NCI-H1436 (cell line): ENCODE measurements around the gene PRR29.
"Not testable (repeated sequence)": the region's sequence is repeated elsewhere in the genome, so short reads cannot be mapped to it uniquely, and the experiment has no call there.

ENCODE experiments used
- DNase-seq: peaks from one replicate; lab custom pipeline; 2025; lab: John Stamatoyannopoulos, UW

Gene PRR29

DNA sequence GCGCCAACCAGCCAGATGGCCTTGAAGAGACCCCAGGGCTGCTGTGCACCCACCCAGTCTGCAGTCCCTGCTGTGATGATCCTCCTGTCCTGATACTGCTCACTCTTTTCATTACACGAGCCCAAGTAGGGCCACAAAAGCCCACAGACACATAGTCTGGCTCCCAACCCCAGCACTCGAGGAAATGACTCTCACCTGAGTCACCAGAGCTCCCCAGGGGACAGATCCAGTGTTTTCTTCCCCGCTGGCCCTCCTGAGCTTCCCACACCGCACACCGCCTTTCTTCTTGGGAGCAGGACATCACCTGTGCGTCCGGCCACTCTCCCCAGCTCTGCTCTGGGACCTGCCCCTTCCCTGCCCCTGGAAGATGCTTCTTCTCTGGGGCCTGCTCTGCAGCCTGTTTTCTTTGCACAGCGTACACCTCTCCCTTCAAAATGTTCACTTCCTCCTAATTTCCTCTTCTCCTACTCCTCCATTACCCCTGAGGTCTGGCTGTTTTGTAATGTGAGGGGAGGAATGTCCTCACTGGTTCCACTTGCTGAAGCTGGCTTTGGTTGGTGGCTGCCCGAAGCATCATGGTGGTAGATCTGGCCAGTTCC, 23.5 kb upstream of the PRR29 start:
- no peak for DNase-seq

GRCh38 chr17:63975541-63976092, 22.5 kb upstream of the PRR29 start:
- no peak for DNase-seq

DNA sequence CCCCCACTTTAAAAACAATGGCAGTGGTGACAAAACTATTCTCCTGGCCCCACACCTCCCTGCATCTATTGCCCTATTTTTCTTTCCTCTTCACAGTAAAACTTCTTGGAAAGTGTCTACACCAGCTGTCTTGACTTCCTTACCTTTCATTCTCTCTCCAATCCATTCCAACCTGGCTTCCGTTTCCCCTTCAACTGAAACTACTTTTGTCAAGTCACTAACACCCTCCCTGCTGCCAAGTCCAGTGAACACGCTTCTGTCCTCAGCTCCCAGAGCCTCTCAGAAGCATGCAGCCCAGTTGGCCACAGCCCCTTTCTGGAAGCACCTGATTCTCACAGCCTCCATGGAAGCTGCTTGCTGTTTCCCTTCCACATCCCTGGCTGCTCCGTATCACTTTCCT, 21.4 kb upstream of the PRR29 start:
- DNase-seq, result no peak

GRCh38 chr17:63978272-63979200, 19.6 kb upstream of the PRR29 start:
- no peak for DNase-seq

- DNase-seq, result not testable (repeated sequence)
These were observed 15.5 kb upstream of the PRR29 start for GRCh38 chr17:63982641-63983040.

- no peak for DNase-seq
These were observed 14.8 kb upstream of the PRR29 start for GRCh38 chr17:63983320-63983719.

DNA sequence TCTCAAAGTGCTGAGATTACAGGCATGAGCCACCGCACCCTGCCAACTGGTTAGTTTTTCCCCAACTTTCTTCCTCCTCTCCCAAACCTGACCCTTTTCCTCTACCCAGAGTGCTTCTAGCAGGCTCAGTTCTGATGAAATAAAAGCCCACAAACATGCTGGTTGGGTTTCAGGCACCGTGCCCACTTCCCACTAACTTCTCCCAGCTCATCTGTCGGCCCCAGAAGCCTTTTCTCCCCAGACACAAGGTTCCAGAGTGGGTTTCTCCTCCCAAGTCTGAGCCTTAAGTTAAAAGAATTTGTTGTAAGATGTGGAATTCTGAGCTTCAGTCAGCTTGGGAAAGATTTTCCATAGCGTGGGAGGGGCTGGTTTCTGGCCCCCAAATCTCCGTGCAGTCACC, 13.9 kb upstream of the PRR29 start:
- DNase-seq, result no peak

DNA sequence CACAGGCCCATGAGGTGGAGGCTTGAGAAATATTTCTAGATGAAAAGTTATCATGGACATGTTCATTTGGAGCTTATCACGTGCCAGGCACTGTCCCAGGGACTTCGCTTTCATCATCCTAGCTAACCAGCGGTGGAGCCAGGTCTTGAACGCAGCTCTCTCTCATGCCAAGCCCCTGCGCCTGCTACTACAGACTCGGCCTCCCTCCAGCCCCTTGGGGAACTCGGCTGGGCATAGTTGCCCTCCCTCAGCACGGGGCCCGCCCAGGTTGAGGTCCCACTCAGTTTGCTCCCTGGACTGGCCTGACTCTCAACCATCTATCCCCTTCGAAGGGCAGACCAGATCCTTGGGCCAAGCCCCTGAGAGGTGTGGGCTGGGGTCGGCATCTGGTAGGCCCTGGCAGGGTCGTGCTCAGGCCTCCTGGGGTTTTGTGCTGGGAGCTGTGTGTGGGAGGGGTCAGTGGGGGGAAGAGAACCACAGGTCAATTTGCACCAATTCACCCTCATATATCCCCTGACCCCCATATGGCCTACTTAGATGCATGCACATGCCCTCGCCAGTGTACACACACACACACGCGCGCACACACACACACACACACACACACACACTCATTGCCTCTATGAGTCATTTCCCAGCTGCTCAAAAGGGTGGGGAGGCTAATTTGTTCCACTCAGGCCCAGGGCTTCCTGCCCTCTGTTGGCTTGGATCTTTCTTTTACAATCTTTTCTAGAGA, 13.3 kb upstream of the PRR29 start:
- no peak for DNase-seq

DNA sequence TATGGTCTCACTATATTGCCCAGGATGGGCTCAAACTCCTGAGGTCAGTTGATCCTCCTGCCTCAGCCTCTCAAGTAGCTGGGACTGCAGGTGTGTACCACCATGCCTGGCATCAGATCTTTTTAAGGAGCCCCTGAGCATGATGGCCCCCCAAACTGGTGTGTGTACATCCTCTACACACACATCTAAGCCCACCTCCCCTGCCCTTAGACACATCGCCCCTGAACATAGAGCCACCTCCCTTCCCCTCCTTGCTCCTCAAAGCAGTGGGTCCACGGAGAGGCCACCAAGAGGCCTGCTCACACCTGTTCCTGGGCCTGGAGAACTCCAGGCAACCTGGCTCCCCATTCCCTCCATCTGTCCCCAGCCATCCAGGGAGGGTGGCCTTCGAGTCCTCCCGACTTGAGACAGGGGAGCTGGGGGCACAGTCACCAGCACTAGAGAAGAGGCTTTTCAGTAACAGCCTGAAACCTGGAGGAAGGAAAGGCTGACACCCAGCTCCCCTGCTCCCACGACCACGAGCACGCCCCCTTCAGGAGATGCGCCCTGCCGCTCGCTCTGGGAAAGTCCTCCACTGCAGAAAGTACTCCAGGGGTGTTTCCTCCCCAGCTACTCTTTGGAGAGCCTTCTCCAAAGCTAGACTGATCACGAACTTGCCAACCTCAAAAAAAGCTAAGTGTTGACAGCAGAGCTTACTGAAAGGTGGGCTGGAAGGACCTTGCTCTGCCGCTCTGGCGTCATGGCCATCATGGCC, 12.6 kb upstream of the PRR29 start:
- DNase-seq, result no peak

DNA sequence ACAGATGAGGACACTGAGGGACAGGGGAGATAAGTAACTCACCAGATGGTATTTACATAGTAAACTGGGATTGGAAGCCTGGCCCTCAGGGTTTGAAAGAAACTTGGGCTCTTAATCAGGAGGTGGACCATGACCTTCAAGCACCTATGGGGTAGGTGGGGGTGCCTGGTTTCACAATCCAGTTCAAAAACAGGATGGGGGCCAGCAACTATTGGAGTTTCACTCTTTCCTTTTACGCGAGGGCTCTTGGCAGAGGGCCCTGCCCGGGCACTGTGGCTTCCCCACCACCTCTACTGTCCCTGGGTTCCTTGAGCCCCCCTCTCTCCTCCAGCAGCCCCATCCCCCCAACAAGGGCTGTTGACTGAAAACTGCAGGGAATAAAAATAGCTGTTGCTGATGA, 11.3 kb upstream of the PRR29 start:
- DNase-seq, result no peak

DNA sequence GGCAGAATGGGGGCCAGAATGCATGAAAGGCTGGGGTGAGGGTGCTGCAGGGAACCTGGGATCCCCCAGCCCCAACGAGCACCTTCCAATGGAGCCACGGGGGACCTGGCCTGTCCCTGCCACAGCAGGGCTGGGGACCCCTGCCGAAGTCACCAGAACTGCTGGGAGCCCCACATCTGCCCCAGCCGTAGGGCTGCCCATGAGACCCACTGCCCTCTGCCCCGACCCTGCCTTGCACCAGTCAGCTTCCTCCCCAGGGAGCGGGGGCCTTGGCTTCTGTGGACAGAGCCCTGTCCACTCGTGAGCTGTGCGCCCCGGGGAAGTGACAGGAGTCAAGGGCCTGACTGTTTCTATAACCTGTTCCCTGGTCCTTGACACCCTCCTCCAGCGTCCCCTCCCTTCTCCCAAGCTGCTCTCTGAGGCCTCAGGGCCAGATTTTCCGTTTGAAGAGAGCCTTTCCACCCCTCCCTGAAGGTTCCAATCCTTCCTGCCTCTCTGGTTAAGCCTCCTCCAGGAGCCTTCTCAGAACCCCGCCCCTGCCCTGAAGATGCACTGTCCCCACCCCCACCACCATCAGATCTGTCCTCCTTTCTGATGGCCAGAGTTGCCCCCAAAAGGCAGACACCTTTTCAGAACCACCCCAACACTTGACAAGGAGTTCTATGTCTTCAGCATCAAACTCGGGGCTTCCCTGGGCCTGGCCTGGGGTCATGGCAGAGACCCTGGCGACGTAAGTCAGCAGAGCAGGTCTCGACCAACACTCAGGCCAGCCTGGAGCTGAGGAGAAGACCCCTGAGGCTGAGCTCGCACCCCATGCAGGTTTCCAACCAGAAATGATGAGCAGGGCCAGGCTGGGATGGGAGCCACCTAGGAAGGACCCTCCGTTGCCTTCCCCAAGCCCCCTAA, 10.7 kb upstream of the PRR29 start:
- no peak for DNase-seq

- DNase-seq, result no peak
These were observed 10.0 kb upstream of the PRR29 start for GRCh38 chr17:63988127-63988478.

DNA sequence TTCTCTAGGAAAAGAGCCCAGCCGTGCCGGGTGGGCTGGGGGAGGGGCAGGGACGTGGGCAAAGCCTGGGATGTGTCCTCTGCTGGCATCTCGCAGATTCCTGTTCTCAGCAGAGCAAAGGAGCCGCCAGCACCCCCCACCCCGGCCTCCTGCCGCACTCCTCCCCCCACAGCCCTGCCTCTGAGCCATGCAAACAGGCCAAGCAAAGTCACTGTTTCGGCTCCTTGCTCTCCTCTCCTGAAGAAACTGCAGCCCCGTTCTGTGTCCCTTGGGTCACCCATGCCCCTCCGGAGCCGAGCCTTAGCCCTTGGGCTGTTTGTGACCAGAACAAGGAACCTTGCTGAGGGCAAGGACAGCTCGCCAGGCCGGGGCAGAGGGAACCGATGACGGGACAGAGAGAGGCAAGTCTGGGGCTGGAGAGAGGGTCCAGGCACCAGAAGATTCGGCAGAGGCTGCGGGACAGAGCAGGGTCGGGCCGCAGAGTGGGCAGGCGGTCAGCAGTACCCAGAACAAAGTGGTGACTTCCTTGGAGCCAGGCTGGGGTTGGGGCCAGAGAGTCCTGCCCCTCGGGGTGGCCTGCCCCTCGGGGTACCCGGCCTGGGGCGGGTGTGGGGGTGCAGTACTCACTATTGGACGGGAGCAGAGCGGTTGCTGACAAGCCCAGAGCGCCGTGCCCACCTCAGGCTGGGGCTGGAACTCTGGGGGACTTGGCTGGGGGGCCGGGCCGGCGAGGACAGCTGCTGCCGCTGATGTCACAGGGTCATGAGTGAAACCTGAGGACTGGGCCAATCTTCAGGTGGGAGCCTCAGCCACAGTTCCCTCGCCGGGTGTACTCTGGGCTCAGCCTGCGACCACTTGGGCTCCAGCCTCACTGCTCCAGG, 9.2 kb upstream of the PRR29 start:
- no peak for DNase-seq

- DNase-seq, result no peak
These were observed 8.4 kb upstream of the PRR29 start for GRCh38 chr17:63989622-63990345.

DNA sequence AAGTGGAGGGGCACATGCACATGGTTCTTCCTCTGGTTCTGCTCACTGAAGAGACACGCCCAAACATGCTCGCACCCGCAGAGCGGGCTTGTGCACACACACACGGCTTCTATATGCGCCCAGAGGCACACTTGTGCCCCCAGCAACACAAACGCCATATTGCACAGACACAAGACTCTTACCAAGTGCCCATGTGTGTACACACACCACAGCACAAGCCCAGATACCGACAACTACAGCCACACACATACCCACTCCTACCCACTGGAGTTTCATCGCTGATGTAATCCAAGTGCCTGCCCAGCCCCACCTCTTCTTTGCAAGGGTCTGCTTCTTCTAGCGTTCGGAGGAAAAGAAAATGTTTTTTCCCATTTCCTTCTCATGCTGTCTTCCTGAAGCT, 6.5 kb upstream of the PRR29 start:
- DNase-seq, result no peak

DNA sequence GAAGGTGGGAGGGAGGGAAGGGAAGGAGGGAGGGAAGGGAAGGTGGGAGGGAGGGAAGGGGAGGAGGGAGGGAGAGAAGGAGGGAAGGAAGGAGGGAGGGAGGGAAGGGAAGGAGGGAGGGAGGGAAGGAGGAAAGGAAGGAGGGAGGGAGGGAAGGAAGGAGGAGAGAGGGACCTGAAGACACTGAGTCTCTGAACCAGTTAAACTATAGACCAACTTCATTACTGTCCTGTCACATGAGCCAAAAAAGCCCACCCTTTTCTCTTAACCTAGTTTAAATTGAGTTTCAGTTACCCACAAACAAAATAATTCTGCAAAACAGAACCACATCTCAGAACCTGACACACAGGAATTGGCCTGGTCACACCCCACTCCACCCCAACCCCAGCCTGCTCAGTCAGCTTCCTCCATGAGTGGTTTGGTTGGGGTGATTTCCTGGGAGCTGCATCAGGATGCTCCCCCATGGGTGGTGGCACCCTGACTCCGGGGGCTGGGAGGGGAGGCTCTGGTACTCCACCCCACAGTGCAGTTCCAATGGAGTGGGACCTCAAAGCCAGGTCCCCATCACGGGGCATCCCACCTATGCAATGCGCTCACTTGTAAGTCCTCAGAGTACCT, 4.7 kb upstream of the PRR29 start:
- DNase-seq, result no peak

DNA sequence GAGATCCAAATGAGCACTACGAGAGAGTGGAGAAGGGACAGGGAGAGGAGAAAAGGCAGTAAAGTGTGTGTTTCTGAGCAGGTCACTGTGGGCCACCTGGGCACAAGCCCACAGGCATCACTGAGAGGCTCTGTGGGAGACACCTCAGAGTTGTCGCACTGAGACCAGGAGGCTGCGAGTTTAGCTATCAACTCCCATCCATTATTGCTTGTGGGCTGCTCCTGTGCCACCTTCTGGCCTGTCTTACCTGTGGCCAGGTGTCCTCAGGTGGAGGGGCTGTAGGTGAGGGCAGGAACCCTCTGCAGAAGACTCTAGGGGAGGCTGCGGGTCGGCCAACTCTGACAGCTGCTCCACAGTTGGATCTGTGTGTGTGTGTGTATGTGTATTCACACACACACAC, 2.5 kb upstream of the PRR29 start:
- no peak for DNase-seq

- no peak for DNase-seq
These were observed 1.5 kb upstream of the PRR29 start for GRCh38 chr17:63996430-63997182.
